Thoracic aorta (tissue), 2 donors: Measurements from ENCODE around the gene CRTC1. TPM values are rescaled to one million over a fixed set of nuclear protein-coding genes. Genes with fewer than 3 reads are reported as not detected.

Source experiments
- ATAC-seq: fragments of 150-250 bp; one replicate; pipeline ENCODE4 v1.8.0; 2017; ENCODE audit warnings: low read depth; ENCODE audit not compliant: insufficient number of reproducible peaks, low FRiP score
- DNase-seq: peaks from one replicate; pipeline ENCODE4 v3.0.0-alpha.2; 2020; ENCODE audit warnings: low spot score
- H3K27ac ChIP-seq, 2 donors: fragments of 200-600 bp; sonication (generic); 1 replicate in 1 of 2; 2 replicates in 1 of 2; pipeline ENCODE4 v1.5.1; 2016; ENCODE audit warnings: mild to moderate bottlenecking in 2 of 2, moderate library complexity in 2 of 2
- H3K27me3 ChIP-seq: fragments of 200-600 bp; sonication (generic); replicated peaks from 2 replicates; pipeline ENCODE4 v1.6.0; 2016; ENCODE audit warnings: mild to moderate bottlenecking; ENCODE audit not compliant: insufficient read depth
- H3K36me3 ChIP-seq: fragments of 200-600 bp; sonication (generic); one replicate; pipeline ENCODE4 v1.5.1; 2016
- H3K4me1 ChIP-seq, 2 donors: fragments of 200-600 bp; sonication (generic); 1 replicate in 1 of 2; 2 replicates in 1 of 2; pipeline versions ENCODE4 v1.5.1 to v1.6.0; 2016; ENCODE audit warnings: low read depth in 2 of 2, mild to moderate bottlenecking in 1 of 2; ENCODE audit not compliant: control insufficient read depth in 1 of 2
- H3K4me3 ChIP-seq: fragments of 200-600 bp; sonication (generic); 2 replicates; pipeline ENCODE4 v1.5.1; 2016; ENCODE audit warnings: mild to moderate bottlenecking
- H3K9me3 ChIP-seq: fragments of 200-600 bp; sonication (generic); 2 replicates; pipeline ENCODE4 v1.5.1; 2016
- CTCF ChIP-seq: fragments of 200-600 bp; sonication (generic); IDR thresholded peaks from one replicate; pipeline ENCODE4 v1.5.1; 2019; ENCODE audit warnings: antibody characterized with exemption
- total RNA-seq, 2 donors: library from RNA; depleted of rRNA; stranded (reverse); fragments of >200 nt; gene quantifications; one replicate each; pipeline versions ENCODE4 v1.1.0 to v1.2.3, GENCODE V29; 2016

CRTC1 gene
- total RNA-seq = 10 to 100 TPM in 1 of 2 donors, 1 to 10 TPM in 1; 8.7 to 11.2 TPM

- DNase-seq (peak; percentile 38), ATAC-seq (peak; percentile 61)
These were observed at the start of gene CRTC1 for GRCh38 chr19:18683109-18683957. TSS of gene CRTC1 (plus strand) at chr19:18683680. CDS start at chr19:18683703, 23 bp downstream.

GRCh38 chr19:18634612-18635297, 48.7 kb upstream of the CRTC1 start:
- H3K4me1 ChIP-seq = peaks cover 8 to 19% of the 10 kb centered on the region in 2 donors
- no peaks in the 10 kb centered on the region for H3K9me3 ChIP-seq
- H3K27me3 ChIP-seq = no peaks in the 10 kb centered on the region
- H3K4me3 ChIP-seq = no peak overlapping the region
- no peaks in the 10 kb centered on the region for H3K36me3 ChIP-seq
- TF ChIP-seq CTCF = no peak
- H3K27ac ChIP-seq = no peak overlapping the region
- ATAC-seq (no peak), DNase-seq (no peak)

More at GRCh38 chr19:18683109-18683957, at the start of gene CRTC1:
- Histone ChIP-seq H3K27ac (peak within 1 kb of the TSS in 1 of 2 donors; percentile 78), H3K4me3 (peak within 1 kb of the TSS; percentile 80), H3K9me3 (no peaks in the 10 kb centered on the region), H3K4me1 (peaks cover 11 to 18% of the 10 kb centered on the region in 2 donors), H3K27me3 (no peaks in the 10 kb centered on the region), H3K36me3 (no peaks in the 10 kb centered on the region)
- no peak for TF ChIP-seq CTCF

- H3K27ac ChIP-seq = no peak overlapping the region
- H3K4me1 ChIP-seq = peaks cover 8 to 13% of the 10 kb centered on the region in 2 donors
- TF ChIP-seq CTCF = no peak
- H3K4me3 ChIP-seq = no peak overlapping the region
- ATAC-seq = no peak
- H3K9me3 ChIP-seq = no peaks in the 10 kb centered on the region
- no peaks in the 10 kb centered on the region for H3K27me3 ChIP-seq
- no peak for DNase-seq
- no peaks in the 10 kb centered on the region for H3K36me3 ChIP-seq
These were observed 47.7 kb upstream of the CRTC1 start for GRCh38 chr19:18635831-18636182.

- DNase-seq = peak; percentile 95
- H3K4me1 ChIP-seq = peaks cover 8 to 13% of the 10 kb centered on the region in 2 donors
- no peaks in the 10 kb centered on the region for H3K9me3 ChIP-seq
- H3K36me3 ChIP-seq = no peaks in the 10 kb centered on the region
- peak; percentile 91 for ATAC-seq
- H3K27me3 ChIP-seq = no peaks in the 10 kb centered on the region
- H3K4me3 ChIP-seq = peak overlapping the region; percentile 95
- no peak for TF ChIP-seq CTCF
- H3K27ac ChIP-seq = peak overlapping the region; percentile 53 to 81
These were observed 47.1 kb upstream of the CRTC1 start for GRCh38 chr19:18636183-18636968.
